ENCODE measurements around the gene DDX27. TPM values are rescaled to one million over a fixed set of nuclear protein-coding genes. Genes with fewer than 3 reads are reported as not detected.

Gene DDX27
- total and polyA plus RNA-seq, 2 of the 13 experiments (the other 11 are each of a cell fraction or from before 2014, with no cell fraction given) = 42.6 to 72.8 TPM

- TF ChIP-seq MBD4 (IDR thresholded peaks at IDR 0.05; ENCODE audit: borderline replicate concordance, low read length) (peak; percentile 65; the same call in 1 of the 2 replicates), ZNF34 (CRISPR knock-in tag; IDR thresholded peaks at IDR 0.05; ENCODE audit: borderline replicate concordance) (no peak; the same call in 1 of the 2 replicates), ATF4 (CRISPR knock-in tag; IDR thresholded peaks at IDR 0.05) (peak in 1 of 2 experiments; percentile 84; a peak in 2 of 4 replicates), CBFB (CRISPR knock-in tag; IDR thresholded peaks at IDR 0.05) (no peak), ZNF383 (CRISPR knock-in tag; IDR thresholded peaks at IDR 0.05; ENCODE audit: borderline replicate concordance) (no peak), HNRNPH1 (optimal IDR thresholded peaks at IDR 0.05; ENCODE audit: low read depth, low read length) (no peak), RBFOX2 (IDR thresholded peaks at IDR 0.05; ENCODE audit: low read depth, low read length) (peak; percentile 88), SMARCE1 (IDR thresholded peaks at IDR 0.05; ENCODE audit: borderline replicate concordance) (no peak), ZNF317 (CRISPR knock-in tag; IDR thresholded peaks at IDR 0.05) (no peak), YEATS4 (CRISPR knock-in tag; IDR thresholded peaks at IDR 0.05; ENCODE audit: borderline replicate concordance) (no peak), ZMYM4 (CRISPR knock-in tag; IDR thresholded peaks at IDR 0.05) (no peak), ETV6 (CRISPR knock-in tag; conservative IDR thresholded peaks at IDR 0.05) (no peak), YEATS2 (CRISPR knock-in tag; IDR thresholded peaks at IDR 0.05; ENCODE audit: borderline replicate concordance) (no peak), ZFP37 (CRISPR knock-in tag; IDR thresholded peaks at IDR 0.05; ENCODE audit: borderline replicate concordance) (no peak), NFYB (CRISPR knock-in tag; IDR thresholded peaks at IDR 0.05) (no peak), ZNF75D (CRISPR knock-in tag; IDR thresholded peaks at IDR 0.05; ENCODE audit: borderline replicate concordance) (no peak), ZNF672 (CRISPR knock-in tag; IDR thresholded peaks at IDR 0.05) (no peak), DPF2 (CRISPR knock-in tag; IDR thresholded peaks at IDR 0.05; ENCODE audit: borderline replicate concordance, low read depth) (no peak), POGZ (CRISPR knock-in tag; IDR thresholded peaks at IDR 0.05) (no peak), MAZ (IDR thresholded peaks at IDR 0.05; ENCODE audit: borderline replicate concordance, low read depth, low read length) (no peak), MAZ (CRISPR knock-in tag; IDR thresholded peaks at IDR 0.05; ENCODE audit: low read depth) (no peak), ZNF629 (CRISPR knock-in tag; conservative IDR thresholded peaks at IDR 0.05) (no peak), SMYD3 (CRISPR knock-in tag; IDR thresholded peaks at IDR 0.05) (no peak), NR3C1 (CRISPR knock-in tag; IDR thresholded peaks at IDR 0.05) (no peak), ARHGAP35 (CRISPR knock-in tag; IDR thresholded peaks at IDR 0.05; ENCODE audit: borderline replicate concordance) (no peak)
- TF ChIP-seq, protein P1, sequence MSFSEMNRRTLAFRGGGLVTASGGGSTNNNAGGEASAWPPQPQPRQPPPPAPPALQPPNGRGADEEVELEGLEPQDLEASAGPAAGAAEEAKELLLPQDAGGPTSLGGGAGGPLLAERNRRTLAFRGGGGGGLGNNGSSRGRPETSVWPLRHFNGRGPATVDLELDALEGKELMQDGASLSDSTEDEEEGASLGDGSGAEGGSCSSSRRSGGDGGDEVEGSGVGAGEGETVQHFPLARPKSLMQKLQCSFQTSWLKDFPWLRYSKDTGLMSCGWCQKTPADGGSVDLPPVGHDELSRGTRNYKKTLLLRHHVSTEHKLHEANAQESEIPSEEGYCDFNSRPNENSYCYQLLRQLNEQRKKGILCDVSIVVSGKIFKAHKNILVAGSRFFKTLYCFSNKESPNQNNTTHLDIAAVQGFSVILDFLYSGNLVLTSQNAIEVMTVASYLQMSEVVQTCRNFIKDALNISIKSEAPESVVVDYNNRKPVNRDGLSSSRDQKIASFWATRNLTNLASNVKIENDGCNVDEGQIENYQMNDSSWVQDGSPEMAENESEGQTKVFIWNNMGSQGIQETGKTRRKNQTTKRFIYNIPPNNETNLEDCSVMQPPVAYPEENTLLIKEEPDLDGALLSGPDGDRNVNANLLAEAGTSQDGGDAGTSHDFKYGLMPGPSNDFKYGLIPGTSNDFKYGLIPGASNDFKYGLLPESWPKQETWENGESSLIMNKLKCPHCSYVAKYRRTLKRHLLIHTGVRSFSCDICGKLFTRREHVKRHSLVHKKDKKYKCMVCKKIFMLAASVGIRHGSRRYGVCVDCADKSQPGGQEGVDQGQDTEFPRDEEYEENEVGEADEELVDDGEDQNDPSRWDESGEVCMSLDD (CRISPR knock-in tag; IDR thresholded peaks at IDR 0.05; ENCODE audit: borderline replicate concordance) = no peak
- TF ChIP-seq, protein P2, sequence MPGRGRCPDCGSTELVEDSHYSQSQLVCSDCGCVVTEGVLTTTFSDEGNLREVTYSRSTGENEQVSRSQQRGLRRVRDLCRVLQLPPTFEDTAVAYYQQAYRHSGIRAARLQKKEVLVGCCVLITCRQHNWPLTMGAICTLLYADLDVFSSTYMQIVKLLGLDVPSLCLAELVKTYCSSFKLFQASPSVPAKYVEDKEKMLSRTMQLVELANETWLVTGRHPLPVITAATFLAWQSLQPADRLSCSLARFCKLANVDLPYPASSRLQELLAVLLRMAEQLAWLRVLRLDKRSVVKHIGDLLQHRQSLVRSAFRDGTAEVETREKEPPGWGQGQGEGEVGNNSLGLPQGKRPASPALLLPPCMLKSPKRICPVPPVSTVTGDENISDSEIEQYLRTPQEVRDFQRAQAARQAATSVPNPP (CRISPR knock-in tag; IDR thresholded peaks at IDR 0.05) = no peak
These were observed 69.8 kb downstream of the DDX27 start (continued) for GRCh38 chr20:49288784-49289696.
